BJ (cell line): ENCODE data around the gene BMF. TPM values are rescaled to one million over a fixed set of nuclear protein-coding genes. Genes with fewer than 3 reads are reported as not detected.

ENCODE experiments used
- CTCF ChIA-PET: fragments of 350-600 bp; formaldehyde crosslinking; extraction: SDS; loops from one replicate; lab custom pipeline; 2021; ENCODE audit warnings: antibody characterized with exemption, inconsistent platforms; lab: Yijun Ruan, JAX
- POLR2A ChIA-PET: fragments of 300-600 bp; sonication (Branson Sonifier 250); formaldehyde crosslinking; extraction: SDS; loops from one replicate; lab custom pipeline; 2021; ENCODE audit warnings: antibody characterized with exemption; lab: Charles Lee
- DNase-seq: peaks from one replicate; pipeline ENCODE4 v3.0.0-alpha.2; 2011; ENCODE audit warnings: low read depth
- H3K27me3 ChIP-seq: 2 replicates; pipeline ENCODE4 v1.6.0; 2011; ENCODE audit warnings: low read length; ENCODE audit not compliant: control insufficient read depth, insufficient read depth
- H3K36me3 ChIP-seq: 2 replicates; pipeline ENCODE4 v1.5.1; 2011; ENCODE audit warnings: low read length; ENCODE audit not compliant: control insufficient read depth, insufficient read depth
- H3K4me3 ChIP-seq: 2 replicates; pipeline ENCODE4 v1.5.1; 2011; ENCODE audit warnings: low read depth, mild to moderate bottlenecking, control low read depth, low read length
- polyA plus RNA-seq: library from polyadenylated mRNA; depleted of rRNA; stranded (reverse); fragments of >200 nt; gene quantifications from 2 replicates; pipeline ENCODE4 v1.2.3, GENCODE V29; 2011
- TF ChIP-seq, protein P1 (sequence below): IDR thresholded peaks from 2 replicates; pipeline ENCODE4 v1.5.1; 2011; ENCODE audit warnings: low read depth, mild to moderate bottlenecking, control low read depth, inconsistent platforms, low read length, moderate library complexity; ENCODE audit not compliant: insufficient read depth

Gene BMF
- polyA plus RNA-seq, 1 experiment: 8.3 TPM

DNA sequence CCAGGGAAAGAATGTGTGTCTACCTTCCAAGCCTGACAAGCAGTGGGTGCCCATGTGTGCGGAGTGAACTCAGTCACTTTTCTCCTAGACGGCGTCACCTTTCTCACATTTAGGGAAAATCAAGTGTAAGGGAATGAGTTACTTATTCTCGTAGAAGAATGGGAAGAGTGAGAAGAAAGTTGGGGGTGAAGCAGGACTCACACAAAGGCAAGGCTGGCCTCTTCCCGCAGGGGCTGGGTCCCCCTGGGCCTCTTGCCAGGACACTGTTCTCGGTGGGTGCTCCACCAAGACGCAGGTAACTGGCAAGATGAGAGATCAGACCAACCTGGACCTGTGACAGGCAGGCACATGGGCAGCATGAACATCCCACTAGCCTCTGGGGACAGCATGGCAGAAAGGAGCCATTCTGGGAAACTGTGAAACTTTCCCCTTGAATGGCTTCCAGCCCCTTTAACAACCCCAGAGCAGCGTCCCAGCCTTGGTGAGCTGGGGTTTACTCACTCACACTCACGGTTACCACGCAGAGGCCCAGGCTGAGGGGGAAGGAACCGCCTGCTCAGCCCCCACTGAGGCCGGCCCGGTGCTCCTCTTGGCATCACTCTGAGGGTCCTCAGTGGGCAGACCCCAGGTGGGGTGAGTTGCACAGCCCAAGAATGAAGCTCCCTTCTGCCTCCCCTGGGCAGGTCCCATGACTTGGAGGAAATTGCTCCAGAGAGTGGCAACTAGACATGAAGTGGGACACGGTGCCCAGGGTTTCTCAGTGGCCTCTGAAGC, 54.7 kb downstream of the BMF start:
- no peak overlapping the region for H3K4me3 ChIP-seq
- H3K36me3 ChIP-seq: no peaks in the 10 kb centered on the region
- TF ChIP-seq, protein P1, sequence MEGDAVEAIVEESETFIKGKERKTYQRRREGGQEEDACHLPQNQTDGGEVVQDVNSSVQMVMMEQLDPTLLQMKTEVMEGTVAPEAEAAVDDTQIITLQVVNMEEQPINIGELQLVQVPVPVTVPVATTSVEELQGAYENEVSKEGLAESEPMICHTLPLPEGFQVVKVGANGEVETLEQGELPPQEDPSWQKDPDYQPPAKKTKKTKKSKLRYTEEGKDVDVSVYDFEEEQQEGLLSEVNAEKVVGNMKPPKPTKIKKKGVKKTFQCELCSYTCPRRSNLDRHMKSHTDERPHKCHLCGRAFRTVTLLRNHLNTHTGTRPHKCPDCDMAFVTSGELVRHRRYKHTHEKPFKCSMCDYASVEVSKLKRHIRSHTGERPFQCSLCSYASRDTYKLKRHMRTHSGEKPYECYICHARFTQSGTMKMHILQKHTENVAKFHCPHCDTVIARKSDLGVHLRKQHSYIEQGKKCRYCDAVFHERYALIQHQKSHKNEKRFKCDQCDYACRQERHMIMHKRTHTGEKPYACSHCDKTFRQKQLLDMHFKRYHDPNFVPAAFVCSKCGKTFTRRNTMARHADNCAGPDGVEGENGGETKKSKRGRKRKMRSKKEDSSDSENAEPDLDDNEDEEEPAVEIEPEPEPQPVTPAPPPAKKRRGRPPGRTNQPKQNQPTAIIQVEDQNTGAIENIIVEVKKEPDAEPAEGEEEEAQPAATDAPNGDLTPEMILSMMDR: no peak
- CTCF ChIA-PET: interaction anchor here (1.2 to 5.5 kb wide), 4 partner anchors 8 to 163 kb away, joined by 3 to 34 read pairs (median 6); no protein-coding TSS in a partner anchor
- no peak for DNase-seq
- POLR2A ChIA-PET: no interaction called here
- H3K27me3 ChIP-seq: no peaks in the 10 kb centered on the region

DNA sequence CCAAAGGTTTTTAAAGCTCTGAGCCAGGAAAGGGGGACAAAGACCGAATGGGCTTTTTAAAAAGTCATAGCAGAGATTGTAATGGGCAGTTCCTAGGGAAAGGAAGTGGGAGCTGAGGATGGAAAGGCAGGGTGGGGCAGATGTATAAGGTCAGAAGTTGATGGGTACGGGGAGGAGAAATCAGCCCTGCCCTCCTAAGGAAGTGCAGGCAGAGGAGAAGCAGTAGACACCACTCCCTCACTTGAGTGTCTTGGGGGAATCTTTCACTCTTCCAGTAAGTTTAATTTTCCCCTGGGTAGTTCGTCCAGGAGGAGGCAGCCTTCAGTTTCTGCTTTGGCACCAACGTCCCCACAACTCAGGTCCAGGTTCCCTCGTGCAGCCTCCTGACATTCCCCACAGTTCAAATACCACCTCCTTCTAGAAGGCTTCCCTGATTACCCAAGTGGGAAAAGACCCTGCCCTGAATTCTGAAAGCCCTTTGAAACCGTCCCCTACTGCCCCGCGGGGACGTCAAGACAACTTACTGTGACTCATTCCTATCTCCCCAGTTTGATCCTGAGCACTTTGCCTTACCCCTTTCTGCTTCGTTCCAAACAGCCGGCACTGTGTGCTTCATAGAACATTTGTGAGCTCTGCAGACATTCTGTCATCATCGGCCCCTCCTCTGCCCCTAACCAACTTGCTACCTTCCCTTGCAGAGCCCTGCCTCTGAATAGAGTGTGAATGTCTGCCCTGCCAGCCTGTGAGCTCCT, 55.4 kb downstream of the BMF start:
- POLR2A ChIA-PET: no interaction called here
- no peak overlapping the region for H3K4me3 ChIP-seq
- TF ChIP-seq, protein P1: no peak
- CTCF ChIA-PET: interaction anchor here (0.9 to 5.5 kb wide), 6 partner anchors 14 to 164 kb away, joined by 3 to 34 read pairs (median 3); no protein-coding TSS in a partner anchor
- DNase-seq: no peak
- H3K27me3 ChIP-seq: no peaks in the 10 kb centered on the region
- H3K36me3 ChIP-seq: no peaks in the 10 kb centered on the region

DNA sequence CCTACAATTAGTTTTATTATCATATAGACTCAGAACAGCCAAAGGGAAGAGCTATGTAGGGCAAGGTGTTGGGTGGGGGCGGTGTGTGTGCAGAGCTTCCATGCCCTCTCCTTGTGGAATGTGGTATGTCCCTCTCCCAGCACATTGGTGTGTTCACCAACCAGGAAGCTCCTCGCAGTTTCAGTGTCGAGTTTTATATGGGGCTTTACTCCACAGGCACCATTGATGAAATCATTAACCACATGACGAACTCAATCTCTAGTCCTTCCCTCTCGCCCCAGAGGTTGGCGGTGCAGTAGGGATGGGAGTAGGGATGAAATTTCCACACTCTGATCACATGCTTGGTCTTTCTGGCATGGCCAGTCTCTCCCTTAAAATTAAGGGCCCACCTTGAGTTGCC, 56.1 kb downstream of the BMF start:
- CTCF ChIA-PET: interaction anchor here (0.9 to 5.5 kb wide), 5 partner anchors 10 to 53 kb away, joined by 3 to 34 read pairs (median 3); no protein-coding TSS in a partner anchor
- H3K27me3 ChIP-seq: no peaks in the 10 kb centered on the region
- TF ChIP-seq, protein P1: no peak
- DNase-seq: no peak
- no peak overlapping the region for H3K4me3 ChIP-seq
- POLR2A ChIA-PET: no interaction called here
- H3K36me3 ChIP-seq: no peaks in the 10 kb centered on the region

DNA sequence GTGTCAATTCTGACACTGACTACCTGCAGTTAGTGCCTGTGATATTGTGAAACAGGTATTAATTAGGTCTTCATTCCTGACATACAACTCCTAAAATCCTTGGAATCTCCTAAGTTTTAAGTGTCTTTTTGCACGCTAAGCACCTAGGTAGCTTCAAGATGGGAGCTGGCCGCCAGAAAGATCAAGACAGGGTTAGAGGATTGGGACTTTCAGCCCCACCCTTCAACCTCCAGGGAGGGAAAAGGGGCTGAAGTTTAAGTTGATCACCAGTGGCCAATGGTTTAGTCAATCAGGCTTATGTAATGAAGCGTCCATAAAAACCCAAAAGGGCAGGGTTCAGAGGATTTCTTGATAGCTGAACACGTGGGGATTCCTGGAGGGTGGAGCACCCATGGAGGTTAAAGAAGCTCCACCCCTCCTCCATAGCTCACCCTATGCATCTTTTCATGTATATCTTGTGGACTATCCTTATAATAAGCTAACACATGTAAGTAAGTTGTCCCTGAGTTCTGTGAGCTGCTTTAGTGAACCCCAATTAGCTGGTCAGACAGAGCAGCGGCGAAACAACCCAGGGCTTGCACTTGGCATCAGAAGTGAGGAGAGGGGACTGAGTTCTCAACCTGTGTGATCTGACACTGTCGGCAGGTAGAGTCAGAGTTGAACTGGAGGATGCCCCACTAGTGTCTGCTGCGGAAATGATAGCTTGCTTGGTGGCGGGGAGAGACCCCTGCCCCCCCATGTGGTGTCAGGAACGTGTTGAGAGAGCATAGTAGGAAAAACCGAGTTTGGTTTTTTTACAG, 56.9 kb downstream of the BMF start:
- H3K27me3 ChIP-seq: no peaks in the 10 kb centered on the region
- H3K36me3 ChIP-seq: no peaks in the 10 kb centered on the region
- CTCF ChIA-PET: interaction anchor here (1.0 to 5.5 kb wide), 4 partner anchors 11 to 223 kb away, joined by 3 to 34 read pairs (median 4); no protein-coding TSS in a partner anchor
- no peak for DNase-seq
- POLR2A ChIA-PET: no interaction called here
- H3K4me3 ChIP-seq: no peak overlapping the region
- TF ChIP-seq, protein P1: no peak
